ENCODE measurements around the gene BTG2. TPM values are rescaled to one million over a fixed set of nuclear protein-coding genes. Genes with fewer than 3 reads are reported as not detected.
"Not testable (repeated sequence)": the region's sequence is repeated elsewhere in the genome, so short reads cannot be mapped to it uniquely, and the experiment has no call there.

BTG2 gene, protein sequence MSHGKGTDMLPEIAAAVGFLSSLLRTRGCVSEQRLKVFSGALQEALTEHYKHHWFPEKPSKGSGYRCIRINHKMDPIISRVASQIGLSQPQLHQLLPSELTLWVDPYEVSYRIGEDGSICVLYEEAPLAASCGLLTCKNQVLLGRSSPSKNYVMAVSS
- total RNA-seq = 55.6 and 95.2 TPM in 2 replicates
- polyA plus RNA-seq (2012) = 33.6 TPM

DNA sequence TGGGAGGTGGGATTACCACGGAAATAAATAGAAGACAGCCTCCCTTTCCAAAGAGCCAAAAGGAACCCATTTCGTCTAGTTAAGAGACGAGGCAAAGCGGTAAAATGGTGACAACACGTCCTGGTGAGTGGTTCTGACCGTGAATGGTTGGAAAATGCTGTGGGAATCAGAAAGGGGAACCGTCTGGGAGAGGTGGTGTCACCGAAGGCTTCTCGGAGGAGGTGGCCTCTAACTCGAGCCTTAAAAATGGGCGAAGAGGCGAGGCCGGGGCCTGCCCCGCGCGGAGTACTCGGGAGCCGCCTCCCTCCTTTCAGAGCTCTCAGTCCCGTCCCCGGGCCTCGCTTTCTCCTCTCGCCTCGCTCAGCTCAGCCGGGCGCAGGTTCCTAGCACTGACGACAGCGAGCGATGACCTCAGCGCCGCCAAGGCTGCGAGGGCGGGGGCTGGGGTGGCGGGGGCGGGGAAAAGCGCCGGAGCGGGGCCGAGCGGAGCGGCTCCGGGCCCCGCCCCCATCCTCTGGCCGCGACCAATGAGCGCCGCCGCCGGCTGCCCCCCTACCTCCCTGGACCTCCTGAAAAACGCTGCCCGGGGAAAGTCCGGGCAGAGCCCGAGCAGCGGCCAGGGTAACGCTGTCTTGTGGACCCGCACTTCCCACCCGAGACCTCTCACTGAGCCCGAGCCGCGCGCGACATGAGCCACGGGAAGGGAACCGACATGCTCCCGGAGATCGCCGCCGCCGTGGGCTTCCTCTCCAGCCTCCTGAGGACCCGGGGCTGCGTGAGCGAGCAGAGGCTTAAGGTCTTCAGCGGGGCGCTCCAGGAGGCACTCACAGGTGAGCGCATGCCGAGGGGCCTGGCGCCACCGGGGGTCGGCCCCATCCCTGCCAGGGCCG is at the start of gene BTG2:
TSS of gene BTG2 (plus strand) at position 601 of the 890 bp plus-strand sequence. CDS start at position 689, 88 bp downstream.
- peak; percentile 93 for DNase-seq (ENCODE audit: low read depth)

- DNase-seq (ENCODE audit: low read depth) = not testable (repeated sequence)
These were observed 48.7 kb upstream of the BTG2 start for GRCh38 chr1:203256636-203257035.

- DNase-seq (ENCODE audit: low read depth) = peak; percentile 71
These were observed 41.8 kb upstream of the BTG2 start for GRCh38 chr1:203263496-203263895.

GRCh38 chr1:203264052-203264501 is 41.2 kb upstream of the BTG2 start:
- DNase-seq (ENCODE audit: low read depth) = peak; percentile 84

DNA sequence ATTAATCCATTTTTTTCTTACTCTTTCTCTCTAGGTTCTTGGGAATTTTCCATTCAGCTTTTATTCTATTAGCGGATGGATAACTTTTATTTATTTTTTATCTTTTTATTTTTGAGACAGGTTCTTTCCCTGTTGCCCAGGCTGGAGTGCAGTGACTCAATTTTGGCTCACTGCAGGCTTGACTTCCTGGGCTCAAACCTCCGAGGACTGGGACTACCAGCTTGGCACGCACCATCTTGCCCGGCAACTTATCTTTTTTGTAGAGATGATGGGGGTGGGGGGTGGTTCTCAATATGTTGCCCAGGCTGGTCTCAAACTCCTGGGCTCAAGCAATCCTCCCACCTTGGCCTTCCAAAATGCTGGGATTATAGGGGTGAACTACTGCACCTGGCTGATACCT is 39.8 kb upstream of the BTG2 start:
- DNase-seq (ENCODE audit: low read depth) = no peak

- DNase-seq (ENCODE audit: low read depth) = not testable (repeated sequence)
These were observed 39.2 kb upstream of the BTG2 start for GRCh38 chr1:203266140-203266539.

DNA sequence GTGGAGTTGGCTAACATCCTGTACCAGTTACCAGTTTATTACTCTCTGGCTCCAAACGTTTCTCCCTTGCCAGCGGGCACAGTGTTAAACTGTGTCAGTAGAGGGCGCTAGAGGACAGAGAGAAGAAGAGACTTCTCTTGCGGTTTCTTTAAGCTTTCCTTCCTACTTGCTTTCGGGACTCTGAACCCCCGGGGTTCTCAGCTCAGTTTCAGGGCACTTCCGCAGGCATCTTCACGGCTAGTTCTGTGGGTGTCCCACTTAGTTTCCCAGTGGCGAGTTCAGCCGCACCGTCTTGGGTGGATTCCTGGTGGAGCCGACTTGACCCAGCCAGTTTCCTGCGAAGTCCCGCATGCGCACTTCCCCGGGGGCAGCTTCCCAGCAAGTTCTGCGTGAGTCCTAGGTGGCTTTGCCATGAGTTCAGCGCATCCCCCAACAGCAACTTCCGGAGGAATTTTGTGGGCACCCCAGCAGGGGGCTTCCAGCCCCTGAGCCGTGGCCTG is 37.9 kb upstream of the BTG2 start:
- DNase-seq (ENCODE audit: low read depth) = peak; percentile 95

DNA sequence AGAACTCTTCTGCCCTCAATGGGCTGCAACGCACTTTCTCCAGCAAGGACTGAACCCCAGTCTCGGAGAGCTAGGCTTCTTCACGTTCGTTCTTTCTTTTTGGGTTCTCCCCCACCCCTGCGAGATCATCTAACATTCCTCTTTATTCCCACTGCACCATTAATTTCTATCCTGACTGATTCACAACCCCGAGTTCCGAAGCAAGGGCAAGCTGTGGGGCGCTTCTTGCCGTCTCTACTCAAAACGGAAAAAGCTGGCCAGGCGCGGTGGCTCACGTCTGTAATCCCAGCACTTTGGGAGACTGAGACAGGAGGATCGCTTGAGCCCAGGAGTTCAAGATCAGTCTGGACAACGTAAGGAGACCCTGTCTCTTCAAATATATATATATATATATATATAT is 37.4 kb upstream of the BTG2 start:
- no peak for DNase-seq (ENCODE audit: low read depth)

- DNase-seq (ENCODE audit: low read depth) = peak; percentile 90
These were observed 36.2 kb upstream of the BTG2 start for GRCh38 chr1:203268901-203269653.

- peak; percentile 18 for DNase-seq (ENCODE audit: low read depth)
These were observed 35.7 kb upstream of the BTG2 start for GRCh38 chr1:203269654-203270020.

- DNase-seq (ENCODE audit: low read depth) = no peak
These were observed 34.9 kb upstream of the BTG2 start for GRCh38 chr1:203270448-203270847.

DNA sequence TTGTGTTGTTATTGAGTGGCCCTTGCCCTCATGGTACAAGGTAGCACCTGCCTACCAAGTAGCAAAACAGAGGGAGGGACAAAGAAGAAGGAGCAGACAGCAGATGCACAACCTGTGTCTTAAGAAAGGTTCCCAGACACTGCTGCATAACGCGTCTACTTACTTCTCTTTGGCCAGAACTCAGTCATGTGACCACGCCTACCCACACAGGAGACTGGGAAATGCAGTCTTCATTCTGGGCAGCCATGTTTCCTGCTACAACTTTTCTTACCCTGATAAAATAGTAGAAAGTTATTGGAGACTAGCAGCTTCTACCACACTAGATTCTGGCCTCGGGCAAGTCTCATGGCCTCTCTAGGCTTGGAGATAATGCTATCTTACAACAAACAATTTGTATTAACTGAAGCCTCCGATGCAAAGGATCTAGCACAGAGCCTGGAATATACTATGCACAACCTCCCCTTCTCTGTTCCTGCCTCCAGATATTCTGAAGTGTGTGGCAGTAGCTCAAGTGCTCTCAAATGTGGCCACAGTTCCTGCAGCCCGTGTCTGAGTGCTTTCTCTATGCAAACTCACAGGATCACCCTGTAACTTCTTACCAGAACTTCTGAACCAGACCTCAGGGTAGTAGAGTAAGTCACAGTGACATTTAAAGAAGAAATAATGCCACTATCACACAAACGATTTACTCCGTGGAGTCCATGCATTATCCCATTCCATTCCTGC is 34.1 kb upstream of the BTG2 start:
- peak; percentile 18 for DNase-seq (ENCODE audit: low read depth)

GRCh38 chr1:203271962-203272632 is 33.2 kb upstream of the BTG2 start:
- DNase-seq (ENCODE audit: low read depth) = no peak

DNA sequence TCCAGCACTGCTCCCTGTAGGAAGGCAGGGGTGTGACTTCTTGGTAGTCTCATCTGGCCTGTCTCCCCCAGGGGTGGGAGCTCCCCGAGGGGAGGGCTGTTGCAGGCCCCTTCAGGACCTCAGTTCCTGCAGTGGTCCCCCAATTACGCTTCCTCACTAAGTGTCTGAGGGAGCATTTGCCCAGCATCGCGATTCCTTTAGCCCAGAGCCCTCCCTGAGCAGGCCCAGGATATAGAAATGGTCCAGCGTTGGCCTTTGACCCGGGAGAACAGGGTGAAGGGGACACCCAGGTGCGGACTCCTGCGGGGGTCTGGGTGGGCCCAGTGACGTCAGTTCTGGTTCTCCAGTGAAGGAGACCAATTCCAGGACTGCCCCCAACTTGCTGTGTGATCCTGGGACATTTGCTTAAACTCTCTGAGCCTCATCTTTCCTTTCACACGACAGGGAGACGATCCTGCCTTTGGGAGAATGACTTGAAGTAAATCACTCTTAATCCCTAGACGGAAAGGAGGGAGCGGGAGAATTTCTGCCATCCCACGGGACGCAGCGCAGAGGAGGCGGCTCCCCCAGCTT is 32.6 kb upstream of the BTG2 start:
- no peak for DNase-seq (ENCODE audit: low read depth)

- peak; percentile 85 for DNase-seq (ENCODE audit: low read depth)
These were observed 32.0 kb upstream of the BTG2 start for GRCh38 chr1:203273206-203273868.

DNA sequence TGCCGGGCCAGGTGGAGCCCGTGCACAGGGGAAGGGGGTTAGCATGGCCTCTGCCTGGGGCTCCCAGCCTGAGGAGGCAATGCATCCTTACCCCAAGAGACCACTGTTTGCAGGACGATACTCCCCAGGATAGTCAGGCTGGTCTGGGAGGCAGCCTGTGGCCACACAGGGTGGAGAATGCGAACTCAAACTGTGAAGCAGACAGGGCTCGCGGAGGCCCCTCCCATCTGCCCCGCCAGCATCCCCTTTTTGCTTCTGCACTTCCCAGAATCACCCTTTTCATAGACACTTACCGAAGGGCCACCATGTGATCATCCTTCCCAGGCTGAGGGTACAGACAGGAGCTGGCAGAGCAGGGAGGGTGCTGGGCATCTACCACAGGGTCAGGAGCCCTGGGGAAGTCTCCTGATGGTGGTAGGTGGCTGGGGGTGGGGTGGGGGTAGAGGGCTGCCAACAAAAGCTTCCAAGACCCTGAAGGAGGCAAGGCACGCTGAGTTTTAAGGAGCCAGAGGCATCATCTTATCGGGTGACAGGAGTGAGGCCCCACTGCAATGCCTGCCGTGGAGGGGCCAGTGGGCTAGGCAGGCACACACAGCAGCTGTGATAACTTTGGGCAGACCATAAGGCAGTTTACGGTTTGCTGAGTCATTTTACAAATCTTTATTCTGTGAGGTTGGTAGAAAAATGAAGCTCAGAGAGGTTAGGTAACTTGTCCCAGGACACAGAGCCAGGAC is 31.3 kb upstream of the BTG2 start:
- peak; percentile 68 for DNase-seq (ENCODE audit: low read depth)

DNA sequence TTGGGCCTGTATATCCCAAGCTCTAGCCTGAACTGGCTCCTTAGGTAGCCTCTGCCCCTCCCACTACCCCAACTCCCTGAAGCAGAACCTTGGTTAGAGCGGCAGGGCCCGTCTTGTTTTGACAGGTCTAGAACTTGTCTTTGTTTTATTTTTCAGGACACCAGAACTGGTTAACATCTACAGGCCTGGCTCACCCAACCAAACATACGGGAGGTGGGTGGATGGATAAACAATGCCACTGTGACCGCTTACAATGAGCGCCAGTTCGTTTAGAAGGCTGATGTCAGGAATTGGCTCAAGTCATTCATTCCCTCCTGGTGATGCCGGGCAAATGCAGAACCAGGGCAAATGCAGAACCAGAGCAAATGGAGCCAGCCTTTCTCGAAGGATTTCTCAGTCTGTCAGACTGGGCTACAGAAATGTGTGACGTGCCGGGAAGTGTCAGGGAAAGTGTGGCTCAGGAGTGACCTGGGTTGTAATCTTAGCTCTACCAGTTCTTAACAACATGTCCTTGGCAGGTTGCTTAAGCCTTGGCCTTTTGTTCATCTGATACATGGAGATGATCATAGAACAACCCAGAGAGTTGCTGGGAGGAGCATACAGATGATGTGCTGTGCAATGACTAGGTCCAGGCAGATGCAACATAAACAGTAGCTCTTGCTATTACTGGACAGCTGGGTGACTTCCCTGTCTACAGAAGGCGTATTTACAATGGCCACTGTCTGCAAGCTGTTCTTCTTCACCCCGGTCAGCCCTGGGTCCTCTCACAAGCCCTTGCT is 30.5 kb upstream of the BTG2 start:
- DNase-seq (ENCODE audit: low read depth) = peak; percentile 34

Measured in myocyte (in vitro differentiated cells).